NCI-H128 (cell line): ENCODE measurements around the gene ZEB2.

ENCODE experiments used
- DNase-seq: peaks from one replicate; lab custom pipeline; 2025; ENCODE audit not compliant: unreplicated experiment; lab: John Stamatoyannopoulos, UW

ZEB2 gene

DNA sequence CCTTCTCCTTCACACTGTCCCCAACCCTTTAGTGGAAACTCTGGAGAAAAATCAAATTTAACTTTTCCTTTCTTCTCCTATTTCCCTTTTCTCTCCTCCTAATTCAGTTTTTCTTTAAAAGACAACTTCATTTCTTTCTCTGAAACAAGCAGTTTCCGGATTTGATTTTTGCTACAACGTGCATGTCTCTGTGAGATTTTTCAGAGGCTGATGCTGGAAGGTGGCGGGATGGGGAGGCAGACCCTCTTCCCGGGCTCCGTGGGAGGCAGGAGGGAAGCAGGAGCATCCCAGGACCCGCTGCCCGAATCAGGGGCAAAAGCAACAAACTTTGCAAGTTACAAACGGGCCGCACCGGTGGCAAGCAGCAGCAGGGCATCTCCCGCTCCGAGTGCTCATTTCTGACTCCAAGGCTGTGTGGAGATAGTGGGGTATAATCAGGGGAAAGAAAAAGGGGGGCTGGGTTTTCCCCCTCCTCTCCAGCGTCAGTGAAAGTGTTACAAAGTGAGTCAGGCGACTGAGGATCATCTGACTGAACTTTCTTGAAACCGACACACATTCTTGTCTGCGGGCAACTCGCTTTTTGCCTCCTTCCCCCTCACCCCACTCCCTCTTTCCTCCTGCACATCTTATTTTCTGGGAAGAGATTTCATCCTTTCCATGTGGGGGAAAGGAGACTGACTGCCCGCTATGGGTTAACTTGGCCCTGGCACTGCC lies 6.4 kb downstream of the ZEB2 start:
- no peak for DNase-seq

DNA sequence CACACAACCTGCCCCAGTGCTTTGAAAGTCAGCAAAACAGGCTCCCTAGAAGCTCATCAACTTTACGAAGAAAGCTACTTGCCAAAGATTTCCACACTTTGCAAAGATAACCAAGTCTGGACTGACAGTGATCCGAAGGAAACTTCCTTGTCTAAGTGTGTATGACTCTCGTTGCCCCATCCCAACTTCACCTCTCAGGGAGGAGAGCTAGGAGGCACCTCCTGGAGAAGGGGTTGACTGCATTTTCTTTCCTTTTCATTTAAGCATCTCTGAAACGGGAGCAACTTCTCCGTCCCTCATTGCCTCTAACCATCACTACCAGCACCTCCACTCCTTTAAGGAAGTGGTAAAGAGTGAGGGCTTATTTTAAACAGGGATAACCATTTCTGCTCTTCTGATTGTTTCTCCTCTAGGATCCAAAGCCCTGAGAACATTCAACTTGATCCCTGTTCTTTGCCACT lies 7.0 kb downstream of the ZEB2 start:
- DNase-seq, result no peak

DNA sequence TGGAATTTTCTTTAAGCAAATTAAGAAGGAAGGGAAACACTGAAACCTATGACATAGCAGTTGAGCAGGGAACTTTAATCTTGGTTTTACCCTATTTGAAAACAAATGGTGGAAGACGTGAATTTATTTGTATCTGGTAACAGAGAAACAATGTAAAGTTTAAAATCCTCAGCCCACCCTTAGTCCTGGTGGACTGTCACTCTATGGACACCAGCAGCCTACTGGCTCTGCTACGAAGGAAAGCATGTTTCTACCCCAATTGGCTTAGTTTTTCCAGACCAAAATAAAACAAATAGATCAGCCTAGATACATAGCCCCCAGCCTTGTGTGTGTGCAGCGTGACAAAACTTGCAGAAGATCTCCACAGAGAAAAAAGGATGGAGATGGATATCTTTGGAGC lies 7.4 kb downstream of the ZEB2 start:
- DNase-seq, result no peak

DNA sequence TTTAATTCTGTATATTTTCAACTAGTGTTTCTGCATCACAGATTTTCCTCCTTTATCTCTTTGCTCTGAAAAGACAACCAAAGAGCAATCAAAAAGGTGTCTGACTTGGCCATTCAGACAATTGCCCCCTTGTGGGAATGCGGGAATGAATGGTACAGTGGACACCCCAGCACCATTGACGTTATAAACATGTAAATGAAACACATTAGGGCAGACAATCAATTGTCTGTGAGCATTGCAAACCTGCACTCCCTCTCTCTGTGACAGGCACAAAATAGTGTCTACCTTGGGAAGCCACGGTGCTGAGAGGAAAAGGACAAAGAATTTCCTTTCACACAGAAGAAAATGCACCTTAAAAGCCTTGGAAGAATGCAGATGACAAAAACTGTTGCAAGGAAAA lies 8.0 kb downstream of the ZEB2 start:
- DNase-seq, result no peak

DNA sequence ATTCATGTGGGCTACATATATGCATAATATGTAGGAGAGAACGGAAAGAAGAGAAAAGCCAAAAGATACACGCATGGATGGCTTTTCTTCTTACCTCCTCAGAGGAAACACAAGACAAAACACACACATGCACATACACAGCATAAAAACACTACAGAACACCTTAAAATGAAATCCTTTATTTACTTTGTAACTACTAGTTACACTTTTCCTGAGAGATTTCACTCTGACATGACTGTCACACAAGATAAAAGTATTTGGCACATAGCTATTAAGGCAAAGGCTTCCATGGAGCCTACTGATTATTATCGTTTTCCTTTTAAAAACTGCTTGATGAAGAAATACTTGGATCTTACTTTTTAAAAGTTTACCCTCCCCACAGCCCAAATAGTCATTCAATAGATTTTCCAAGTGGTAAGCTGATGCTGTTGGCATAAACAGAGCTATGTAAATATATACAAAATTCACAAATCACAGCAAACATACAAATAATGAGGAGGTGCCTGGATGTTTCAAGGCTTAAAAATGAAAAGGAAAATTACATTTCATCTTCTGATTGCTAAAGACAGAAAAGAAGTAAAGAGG lies 8.6 kb downstream of the ZEB2 start:
- DNase-seq, result no peak

DNA sequence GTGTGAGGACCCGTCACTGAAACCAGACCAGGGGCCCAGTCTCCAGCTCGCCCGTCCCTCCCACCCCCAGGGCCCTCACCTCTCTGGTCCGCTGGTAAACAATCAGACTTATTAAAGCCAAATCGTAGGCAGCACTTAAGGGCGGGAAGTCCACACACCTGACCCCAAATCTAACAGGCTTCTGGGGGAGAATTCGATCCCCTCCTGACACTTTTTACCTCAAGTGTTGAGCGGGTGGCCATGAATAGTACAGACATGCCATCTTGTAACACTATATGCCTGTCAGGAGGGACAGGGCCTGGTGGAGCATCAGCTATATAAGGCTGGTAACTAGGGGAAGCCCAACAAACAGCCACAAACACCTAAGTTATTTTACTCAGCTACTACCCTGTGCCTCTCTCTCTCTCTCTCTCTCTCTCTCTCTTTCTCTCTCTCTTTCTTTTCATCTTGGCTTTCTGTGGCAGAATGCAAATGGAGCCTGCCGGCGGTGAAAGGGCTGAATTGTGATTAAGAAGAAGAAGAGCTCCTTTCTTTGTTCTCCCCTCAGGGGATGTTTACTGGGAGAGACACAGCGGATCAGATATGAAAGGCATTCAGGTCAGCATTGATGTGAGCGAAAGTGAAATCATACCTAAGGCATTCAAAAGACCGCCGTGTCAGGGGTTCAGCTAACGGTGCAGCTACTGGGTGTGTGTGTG lies 9.5 kb downstream of the ZEB2 start:
- DNase-seq, result no peak

DNA sequence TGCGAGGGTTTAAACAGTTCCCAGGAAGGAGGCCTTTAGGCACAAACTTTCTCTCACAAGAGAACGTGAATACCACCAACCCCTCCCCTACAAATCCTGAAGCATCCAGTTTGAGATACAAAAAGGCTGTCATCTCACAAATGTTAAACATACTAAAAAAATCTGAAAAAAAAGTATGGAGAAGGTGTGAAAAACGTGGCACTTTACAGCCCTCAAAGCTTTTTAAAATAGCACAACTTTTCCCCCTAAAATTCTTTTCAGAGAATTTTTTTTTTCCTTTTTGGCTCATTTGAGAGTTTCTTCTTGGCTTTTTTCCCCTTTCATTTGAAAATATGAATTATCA lies 10.1 kb downstream of the ZEB2 start:
- DNase-seq, result no peak

DNA sequence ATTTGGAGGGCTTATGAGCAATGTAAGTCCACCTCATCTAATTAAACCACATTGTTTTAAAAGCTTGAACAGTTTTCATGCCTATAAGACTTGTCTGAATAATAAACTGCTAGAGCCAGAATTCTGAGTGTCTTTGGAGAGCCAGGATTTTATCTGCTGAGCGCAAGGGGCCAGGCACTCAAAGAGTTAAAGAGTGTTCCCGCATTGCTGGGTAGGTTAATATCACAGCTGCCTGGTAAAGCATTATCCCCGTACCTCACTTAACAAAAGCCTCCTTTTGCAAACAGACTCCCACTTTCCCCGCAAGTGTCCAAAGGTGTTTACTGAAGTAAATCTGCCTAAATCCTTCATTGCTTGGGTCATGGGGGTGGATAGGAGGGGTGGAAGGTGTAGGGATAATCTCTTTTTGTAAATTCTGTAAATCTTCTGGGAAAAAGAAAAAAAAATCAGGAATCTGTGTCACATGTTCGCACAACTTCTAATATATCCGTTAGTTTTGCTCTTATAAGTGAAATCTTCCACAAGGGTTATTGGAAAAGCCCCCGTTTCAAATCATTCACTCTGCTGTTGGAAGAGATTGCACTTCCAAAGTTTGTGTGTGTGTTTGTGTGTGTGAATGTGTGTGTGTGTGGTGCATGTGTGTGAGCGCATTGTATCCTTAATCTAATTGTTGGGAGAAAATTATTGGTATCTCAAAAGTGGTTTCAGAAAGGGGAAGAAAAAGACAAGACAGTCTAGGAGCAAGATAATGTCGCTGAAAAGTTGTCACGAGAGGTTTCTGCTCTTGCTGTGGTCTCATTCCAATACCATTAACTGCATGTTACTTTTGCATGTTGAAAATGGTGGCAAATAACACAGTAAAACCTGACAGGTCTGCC lies 10.7 kb downstream of the ZEB2 start:
- no peak for DNase-seq

DNA sequence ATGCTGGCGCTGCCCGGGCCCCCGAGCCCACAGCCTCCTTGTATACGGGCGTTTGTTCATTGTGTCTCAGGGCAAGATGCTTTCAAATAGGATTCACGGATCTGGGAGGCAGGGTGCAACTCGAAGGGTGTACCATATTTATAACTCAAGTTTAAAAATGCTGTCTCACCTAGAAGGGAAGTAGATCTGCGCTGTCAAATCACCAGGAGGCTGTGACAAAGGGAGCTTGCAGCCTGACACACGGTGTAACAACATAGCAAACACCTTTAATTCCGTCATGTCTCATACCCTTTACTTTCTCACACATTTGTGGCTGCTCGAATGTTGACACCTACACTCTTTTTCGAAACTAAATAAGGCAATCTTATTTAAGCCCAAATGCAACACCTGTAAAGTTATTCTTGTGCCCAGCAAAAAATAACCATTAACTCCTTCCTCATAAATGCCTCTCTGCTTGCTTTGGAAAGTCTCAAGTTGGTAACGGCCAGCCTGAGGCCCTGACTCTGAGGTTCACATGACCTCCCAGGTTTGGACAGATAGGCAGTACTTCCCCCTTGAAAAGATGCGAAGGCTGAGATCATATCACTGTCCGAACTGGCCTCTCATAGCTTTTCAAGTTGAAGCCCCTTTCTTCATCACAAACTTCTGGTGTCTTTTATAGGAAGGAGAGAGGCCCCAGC lies 11.6 kb downstream of the ZEB2 start:
- DNase-seq, result no peak

DNA sequence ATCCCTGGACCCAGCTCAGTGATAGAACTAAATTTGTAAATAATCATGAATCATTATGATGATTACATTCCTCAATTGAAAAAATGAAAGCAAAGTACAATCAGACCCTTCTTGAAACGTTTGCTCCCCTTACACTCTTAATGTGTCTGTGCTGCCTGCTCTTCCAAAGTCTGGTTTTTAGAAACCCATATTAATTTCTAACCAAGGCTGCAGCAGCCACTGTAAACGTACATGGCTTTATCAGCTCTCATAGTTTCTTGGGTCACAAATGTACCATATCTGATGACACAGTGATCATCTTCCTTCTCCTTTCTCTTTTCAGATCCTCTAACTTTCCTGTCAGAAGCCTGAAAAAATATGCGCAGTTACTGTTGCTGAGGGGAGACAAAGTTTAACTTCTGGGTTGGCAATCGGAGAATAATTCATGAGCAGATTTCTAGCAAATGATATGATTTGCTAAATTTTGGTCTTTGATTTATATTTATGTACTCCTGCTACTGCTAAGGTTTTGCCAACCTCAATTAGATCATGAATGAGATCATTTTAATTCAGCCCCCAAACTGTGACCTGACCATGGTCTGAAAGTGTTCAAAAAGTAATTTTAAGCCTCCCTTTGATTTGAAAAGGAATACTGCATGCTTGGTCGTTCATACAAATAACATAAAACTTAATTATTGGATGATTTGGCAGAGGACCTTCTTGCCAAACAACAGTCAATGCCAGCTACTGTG lies 12.3 kb downstream of the ZEB2 start:
- DNase-seq, result no peak

DNA sequence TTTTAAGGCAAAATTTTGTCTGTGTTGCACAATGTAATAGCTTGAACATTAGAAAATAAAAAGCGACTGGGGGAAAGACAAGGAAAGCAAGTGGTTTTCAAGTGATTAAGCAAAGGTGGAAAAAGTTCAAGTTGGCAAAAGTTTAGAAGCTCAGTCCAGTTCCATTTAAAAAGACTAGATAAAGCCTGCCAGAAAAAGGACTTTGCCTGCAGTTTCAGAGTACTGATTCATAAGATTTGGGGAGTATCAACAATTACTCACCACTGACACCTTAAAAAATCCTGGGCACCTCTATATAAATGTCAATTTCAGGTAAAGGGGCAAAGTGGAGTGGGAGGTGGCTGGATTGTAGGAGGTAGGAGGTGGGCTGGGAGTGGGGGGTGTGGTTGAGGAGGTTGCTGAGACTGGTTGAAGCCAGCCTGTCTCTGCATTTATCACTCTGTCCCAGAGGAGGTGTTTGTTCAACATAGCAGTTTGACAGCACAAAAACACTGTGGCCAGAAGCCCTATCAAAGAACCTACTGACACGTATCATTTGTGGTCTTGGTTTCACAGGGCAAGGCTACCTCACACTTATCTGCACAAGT lies 14.6 kb downstream of the ZEB2 start:
- no peak for DNase-seq

DNA sequence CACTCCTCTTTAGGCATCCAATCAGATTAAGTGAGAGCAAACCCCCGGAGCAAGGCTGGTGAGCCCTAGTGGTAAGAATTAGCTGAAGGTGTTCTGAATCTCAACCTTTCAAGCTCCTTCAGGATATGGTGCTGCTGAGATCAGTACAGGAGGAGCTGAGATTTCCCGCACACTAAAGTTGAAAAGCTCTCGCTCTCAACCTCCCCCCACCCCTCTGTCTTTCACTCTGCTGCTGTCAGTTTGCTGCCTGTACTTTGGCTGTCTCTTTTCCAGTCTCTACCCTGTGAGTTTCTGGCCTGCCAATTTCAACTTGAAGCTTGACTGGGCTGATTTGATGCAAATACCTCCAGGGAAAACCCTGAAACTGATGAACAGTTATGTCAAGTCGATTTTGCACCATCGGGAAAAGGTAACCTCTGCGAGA lies 15.7 kb downstream of the ZEB2 start:
- DNase-seq, result no peak

DNA sequence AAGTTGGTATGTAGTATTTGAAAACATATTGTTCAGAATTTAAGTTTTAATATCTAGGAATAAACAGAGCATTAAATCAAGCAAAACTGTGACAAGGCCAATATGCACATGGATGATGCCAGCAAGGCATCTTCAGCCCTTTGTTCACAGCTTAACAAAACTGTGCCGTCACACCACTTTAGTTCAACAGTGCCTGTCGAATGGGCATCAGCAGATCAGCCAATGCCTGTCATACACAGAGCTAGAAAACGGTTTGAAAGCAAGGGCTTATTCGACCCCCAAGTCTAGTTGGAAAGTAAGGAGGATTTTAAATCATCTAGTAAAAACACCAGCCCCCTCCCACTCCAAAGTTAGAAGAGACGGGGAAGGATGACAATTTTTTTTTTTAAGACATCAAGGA lies 16.7 kb downstream of the ZEB2 start:
- no peak for DNase-seq

DNA sequence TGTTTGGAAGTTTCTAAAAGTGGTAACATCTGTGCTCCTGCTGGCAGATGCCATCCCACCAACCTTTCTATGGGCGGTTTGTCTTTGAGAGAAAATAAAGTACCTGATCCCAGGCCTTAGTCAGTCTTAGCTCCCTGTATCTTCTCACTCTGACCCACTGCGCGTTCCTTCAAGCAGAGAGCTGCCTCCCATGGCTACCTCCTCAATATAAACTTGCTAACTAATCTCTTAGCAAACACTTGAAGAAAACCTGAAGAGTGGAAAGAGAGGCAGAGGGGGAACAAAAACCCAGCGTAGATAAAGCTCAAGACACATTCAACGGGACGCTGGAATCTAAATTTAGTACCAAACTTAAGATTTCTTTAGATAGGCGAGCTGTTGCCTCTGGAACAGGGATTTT lies 17.6 kb downstream of the ZEB2 start:
- DNase-seq, result no peak

DNA sequence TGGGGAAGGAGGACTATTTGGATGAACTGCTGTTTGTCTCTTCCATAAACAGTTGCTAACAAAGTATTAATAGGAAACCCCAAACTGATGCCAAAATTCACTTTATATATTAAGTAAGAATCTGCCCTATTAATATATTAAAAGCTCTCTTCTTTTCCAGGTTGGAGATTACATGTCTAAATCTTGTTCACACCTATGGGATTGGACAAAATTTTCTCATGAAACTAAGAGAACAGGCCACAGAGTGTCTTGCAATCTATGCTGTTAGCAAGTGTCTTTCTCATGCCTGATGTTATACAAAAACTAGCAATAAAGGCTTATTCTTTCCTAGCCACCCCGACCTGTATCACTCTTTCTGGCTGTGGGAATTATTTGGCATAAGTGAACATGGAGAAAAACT lies 18.3 kb downstream of the ZEB2 start:
- DNase-seq, result no peak

DNA sequence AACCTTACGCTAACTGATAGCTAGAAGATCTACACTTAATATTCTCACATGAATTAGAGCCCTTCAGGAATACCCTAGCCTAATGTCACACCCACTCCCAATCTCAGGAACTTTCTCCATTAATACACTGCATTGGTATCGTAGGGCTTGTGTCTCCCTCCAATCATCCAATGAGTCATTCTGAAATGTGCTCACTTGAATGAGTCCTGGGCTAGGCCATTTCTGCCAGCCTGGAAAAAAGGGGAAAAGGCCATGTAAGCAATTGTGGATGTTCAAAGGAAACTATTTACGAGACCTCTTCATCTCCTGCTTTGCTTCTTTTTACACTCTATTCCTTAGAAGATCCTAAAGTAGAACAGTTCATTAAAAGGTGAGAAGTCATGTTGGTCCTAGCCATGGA lies 18.8 kb downstream of the ZEB2 start:
- DNase-seq, result no peak

DNA sequence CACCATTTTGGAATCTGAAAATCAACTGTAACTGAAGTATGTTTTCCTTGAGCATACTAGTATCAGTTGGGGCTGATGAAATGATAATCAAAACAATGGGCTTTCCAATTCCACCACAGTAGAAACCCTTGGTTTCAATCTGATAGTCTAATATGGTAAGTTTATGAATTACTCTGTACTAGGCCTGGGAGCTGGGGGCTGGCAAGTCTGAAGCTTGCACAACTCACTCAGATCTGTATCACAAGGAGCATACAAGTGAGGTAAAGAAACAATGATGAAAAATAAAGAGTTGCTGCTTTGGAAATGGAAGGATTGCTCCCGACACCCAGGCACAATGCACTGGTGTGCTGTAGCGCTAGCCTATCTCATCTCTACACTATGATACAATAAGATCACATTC lies 19.4 kb downstream of the ZEB2 start:
- DNase-seq, result no peak

DNA sequence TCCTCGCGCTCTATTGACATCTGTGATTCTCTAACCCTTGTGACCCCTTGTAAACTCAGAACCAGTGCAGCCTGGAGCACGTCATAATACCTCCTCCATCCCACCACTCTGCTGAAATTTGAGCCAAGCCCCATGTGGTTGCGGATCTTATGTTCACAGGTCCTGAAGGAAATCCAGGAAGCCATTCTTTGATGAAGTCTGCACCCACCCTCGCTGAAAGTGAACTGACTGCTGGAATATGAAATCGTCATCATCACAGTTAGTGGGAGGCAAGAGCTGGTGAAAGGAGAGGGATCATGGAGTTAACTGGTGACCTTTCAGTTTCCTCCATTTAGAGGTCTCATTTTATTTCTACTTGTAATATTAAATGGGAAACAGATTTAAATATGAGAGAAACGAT lies 21.6 kb downstream of the ZEB2 start:
- no peak for DNase-seq

DNA sequence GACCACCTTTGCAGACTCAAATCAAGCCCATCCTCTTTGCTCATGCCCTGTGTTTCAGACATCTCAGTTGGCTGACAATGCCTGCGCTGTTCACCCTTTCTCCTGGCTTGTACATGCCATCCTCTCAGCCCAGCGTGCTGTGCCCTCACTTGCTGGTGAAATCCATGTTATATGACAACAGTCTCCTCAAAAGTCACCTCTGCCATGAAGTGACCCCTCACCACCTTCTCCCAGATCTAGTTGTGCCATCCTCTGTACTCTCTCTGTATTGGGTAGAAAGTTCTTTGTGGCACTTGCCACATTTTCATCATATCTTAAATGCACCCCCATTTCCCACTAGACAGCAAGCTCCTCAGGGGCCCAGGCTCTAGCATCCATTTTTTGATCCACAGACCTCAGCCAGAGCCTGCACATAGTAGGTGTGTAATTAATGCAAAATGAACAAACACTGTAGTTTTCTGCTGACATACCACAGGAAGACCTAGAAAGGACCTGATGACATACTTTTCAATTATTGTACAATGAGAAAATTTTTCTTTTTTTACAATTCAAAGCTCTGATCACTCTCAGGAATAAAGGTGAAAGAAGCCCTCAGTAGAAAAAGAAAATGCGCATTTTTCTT lies 22.8 kb downstream of the ZEB2 start:
- no peak for DNase-seq
